SIG-M5 treated with dmso at 0.1 percent for 504 hours (cell line): ENCODE measurements around the gene RASGRF1.
A peak's percentile ranks its signal among the peaks of the same experiment; 100 is the strongest.

ENCODE experiments used
- DNase-seq: peaks from one replicate; lab custom pipeline; 2025; ENCODE audit not compliant: unreplicated experiment; lab: John Stamatoyannopoulos, UW

The RASGRF1 gene

DNA sequence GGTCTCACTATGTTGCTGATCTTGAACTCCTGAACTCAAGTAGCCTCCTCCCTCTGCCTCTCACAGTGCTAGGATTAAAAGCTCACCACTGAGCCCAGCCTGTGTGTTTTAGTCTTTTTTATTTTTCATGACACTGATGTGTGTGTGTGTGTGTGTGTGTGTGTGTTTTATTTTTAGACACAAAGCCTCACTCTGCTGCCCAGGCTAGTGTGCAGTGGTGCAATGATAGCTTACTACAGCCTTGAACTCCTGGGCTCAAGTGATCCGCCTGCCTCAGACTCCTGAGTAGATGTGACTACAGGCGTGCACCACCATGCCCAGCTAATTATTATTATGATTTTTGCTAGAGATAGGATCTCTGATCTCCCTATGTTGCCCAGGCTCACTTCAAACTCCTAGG lies 122.5 kb downstream of the RASGRF1 start:
- no peak for DNase-seq

DNA sequence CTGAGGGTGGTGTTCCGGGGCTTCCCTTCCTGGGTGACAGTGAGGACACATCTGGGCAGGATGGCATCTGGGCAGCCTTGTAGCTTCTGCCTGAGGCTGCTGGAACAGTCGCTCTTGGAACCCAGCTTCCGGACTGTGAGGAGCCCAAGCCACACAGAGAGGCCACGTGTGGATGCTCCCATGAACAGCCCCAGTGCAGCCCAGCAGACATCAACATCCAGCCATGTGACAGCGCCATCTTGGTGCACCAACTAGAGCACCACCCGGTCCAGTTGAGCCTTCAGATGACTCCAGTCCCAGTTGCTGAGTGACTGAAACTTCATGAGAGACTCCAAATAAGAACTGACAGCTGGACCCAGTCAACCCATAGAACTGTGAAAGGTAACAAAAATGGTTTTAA lies 130.3 kb downstream of the RASGRF1 start:
- DNase-seq = no peak

DNA sequence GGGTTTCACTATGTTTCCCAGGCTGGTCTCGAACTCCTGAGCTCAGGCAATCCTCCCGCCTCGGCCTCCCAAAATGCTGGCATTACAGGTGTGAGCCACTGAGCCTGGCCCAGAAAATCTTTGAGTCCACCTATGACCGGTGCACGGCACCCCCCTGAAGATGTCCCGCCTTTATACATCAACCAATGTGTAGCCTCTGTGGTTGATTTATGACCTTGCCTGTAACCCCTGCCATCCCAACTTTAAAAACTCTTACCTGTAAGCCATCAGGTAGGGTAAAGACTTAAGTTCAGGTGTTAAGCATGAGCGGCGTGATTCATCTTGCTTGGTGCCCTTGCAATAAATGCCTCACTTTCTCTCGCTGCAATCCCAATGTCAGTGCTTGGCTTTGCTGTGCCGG lies 131.2 kb downstream of the RASGRF1 start:
- DNase-seq = no peak

DNA sequence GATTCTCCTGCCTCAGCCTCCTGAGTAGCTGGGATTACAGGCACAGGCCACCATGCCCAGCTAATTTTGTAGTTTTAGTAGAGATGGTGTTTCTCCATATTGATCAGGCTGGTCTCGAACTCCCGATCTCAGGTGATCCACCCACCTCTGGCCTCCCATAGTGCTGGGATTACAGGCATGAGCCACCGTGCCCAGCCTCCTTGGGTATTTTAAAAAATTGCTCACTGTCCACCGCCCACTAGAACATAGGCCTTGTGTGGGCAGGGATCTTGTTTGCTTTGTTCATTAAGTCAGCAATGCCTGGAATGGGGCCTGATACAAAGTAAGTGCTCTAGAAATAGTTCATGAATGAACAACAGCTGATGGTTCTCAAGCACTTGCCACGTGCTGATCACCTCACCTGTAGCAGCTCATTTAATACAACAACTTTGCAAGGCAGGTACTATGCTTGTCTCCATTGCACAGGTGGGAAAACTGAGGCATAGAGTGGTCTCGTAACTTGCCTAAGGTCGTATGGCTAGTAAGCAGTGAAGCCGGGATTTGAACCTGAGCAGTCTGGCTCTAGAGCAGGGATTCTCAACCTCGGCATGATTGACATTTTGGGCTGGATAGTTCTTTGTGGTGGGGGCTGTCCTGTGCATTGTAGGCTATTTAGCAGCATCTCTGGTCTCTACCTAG lies 133.0 kb downstream of the RASGRF1 start:
- DNase-seq = no peak

DNA sequence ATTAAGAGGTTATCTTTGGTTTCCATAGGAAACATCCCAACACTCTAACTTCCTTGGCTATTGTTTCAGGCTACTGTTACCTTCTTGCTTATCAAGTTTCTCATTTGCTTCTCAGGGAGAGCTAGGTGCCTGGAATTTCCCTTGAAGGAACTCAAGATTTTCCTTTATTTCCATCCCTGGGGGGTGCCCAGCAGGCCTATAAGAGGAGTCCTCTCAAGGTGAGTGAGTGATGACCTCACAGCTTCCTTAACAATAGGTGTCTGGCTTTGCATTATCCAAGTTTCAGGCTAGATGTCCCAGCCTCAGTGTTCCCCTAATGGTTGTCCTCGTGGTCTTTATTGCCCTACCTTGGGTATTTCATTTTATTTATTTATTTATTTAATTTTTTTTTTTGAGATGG lies 133.6 kb downstream of the RASGRF1 start:
- no peak for DNase-seq

DNA sequence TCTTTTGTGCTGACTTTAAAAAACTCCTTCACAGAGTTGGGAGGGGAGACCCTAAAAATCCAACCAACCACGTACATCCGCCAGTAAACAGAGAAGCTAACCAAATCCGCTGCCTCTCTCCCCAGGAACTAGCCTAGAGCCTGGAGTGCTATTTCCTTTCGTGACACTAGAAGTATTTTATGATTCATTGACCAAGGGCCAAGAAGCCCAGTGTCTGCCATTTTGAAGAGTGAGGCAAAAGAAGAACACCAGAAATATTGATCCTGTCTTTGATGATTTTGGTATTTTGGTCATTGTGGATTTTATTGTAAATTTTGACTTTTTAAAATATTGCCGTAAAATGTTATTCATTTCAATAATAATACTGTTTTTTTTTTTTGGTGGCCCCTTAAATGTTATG lies 135.2 kb downstream of the RASGRF1 start:
- no peak for DNase-seq

DNA sequence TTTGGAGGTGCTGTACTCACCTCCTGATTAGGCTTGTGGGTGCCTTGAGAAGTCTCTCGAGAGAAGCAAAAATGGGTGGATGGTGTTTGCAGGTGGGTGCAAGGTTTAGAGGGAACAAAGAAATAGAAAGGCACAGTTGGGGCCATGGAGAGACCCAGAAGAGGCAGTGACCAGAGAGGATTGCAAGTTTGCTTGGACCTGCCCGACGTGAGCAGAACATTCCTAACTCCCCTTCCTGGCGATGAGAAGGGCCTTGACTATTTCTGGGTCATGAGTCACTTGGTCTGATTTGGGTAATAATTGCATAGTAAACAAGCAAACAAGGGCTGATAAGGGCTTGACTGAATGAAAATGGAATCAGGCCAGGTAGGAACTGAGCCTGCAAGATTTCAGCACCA lies 138.7 kb downstream of the RASGRF1 start:
- DNase-seq = no peak

DNA sequence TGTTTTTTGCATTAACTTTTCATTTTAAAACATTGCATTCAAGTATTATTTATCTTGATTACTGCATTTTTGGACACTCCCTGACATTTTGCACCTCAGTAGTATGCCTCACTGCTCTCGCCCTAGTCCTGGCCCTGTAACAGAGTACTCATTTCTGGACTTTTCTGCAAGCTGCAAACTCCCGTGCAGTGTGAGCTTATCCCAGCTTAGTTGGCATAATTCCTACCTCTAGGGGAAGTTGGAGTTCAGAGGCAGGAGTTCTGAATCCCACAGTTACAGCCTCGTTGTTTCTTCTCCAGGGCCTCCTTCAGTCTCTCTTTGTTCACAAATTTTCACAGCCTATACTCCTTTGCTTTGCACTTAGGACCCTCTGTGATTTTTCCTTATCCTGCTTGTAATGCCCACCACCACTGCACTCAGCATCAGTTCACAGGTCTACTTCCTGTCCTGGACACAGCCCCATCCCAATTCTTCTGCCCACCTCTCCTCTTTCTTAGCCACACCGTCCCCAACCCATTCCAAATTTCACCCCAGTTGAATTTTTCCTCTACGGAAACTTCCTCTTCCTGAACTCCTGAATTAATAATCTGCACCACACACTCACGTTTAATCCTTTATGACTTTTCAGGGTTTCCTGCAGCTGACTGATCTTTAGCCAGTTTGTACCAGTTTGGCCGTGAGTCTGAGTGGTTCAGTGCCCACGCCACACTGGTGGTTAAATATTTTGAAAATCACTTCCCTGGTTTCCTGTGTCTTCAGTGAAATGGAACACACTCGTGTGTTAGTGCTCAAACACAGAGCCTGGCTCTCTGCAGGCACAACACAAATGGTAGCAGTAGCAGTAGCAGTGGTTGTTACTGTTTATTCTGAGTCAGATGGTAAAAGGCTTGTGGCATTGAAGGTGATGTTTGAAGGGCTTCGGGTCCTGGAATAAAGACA lies 139.4 kb downstream of the RASGRF1 start:
- DNase-seq = no peak

DNA sequence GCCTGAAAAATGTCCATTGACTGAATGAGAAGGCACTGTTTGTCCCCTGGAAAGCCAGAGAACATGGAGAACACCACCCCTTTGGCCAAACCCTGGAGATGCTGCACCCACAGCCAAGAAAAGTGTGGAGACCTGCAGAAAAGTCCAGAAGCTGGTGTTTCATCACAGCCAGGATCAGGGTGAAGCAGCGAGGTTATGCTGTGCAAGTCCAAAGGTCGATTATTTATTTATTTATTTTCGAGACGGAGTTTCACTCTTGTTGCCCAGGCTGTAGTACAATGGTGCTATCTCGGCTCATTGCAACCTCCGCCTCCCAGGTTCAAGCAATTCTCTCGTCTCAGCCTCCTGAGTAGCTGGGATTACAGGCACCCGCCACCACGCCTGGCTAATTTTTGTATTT lies 140.2 kb downstream of the RASGRF1 start:
- DNase-seq = no peak

DNA sequence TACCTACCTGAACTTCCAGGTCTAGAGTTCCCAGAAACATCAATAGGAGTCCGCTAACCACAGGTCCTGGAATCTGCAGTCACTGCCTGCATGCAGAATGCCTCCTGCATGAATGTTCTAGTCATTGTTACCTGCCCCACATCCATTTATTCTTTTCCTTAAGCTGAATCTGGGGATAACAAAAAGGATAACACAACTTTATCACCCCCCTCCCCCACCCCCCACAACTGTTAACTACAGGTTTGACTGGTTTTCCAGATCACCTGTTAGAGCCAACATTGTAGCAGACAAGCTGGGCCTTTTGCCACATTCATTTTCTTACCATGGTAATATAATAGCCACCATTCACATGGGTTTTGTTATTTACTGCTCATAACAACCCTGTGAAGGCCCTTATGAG lies 141.1 kb downstream of the RASGRF1 start:
- peak; percentile 10 for DNase-seq

DNA sequence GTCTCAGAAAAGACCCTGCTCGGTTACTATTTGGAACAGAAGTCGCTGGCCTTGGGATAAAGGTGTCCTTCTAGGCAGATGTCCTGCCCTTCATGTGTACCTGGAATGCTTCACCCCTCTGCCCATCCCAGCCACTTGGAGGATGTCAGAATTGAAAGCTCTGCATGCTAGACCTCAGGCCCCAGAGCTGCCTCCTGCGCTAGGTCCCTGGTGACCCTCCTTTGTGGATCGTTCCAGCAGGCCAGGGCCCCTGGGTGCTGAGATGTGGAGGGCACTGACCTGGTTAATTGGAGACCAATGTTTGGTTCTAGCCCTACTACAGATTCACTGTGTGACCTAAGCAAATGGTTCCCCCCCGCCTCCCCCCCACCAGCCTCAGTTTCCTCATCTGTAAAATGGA lies 143.1 kb downstream of the RASGRF1 start:
- DNase-seq = no peak

DNA sequence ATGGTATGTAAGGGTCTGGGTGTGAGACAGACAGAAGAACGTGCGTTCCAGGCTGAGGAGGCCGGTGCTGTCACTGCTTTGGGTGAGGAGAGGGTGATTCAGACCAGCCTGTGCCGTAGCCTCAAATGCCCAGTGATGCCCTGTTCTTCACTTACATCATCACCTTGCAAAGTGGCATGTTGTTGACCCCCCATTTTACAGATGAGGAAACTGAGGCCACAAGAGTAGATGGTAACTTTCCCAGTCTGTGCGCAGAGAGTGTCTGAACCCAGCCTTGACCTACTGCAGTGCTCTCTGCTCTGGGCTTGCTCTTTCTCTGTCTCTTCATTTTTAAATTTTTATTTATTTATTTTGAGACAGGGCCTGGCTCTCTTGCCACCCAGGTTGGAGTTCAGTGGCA lies 144.1 kb downstream of the RASGRF1 start:
- DNase-seq = no peak

DNA sequence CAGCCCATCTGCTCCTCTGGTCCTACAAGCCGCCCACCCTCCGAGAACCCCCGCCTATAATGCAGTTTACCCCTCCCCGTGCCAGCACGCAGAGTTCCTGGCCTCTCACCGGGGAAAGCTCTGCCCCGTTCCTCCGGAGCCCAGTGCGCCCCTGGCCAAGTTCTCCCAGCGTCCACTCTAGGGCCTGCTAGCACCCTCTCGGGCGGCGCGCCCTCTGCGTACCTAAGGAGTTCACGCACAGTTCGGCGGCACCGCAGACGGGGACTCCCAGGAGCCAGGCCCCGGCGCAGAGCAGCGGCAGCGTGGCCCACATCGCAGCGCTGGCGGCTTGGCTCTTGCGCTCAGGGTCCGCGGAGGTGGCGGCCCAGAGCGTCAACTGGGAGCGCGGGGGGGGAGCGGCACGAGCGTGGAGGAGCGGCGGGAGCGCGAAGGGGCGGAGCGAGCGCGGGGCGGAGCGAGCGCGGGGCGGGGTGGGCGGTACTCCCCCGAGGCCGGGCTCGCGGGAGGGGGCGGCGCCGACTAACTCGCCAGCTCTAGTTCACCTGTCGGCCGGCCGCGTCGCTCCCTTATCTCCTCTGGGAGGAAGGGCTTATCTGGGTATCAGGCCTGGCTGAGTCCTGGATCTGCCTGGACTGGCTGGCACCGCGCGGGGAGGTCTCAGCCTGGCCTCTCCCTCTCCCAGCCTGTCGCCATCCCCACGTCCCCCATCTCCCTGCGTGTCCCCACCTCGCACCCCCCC lies 145.7 kb downstream of the RASGRF1 start, which contains the start of gene CTSH:
TSS of gene CTSH (minus strand) at position 378 of the 739 bp plus-strand sequence. CDS start at position 313, 65 bp downstream.
- DNase-seq = peak; percentile 37

DNA sequence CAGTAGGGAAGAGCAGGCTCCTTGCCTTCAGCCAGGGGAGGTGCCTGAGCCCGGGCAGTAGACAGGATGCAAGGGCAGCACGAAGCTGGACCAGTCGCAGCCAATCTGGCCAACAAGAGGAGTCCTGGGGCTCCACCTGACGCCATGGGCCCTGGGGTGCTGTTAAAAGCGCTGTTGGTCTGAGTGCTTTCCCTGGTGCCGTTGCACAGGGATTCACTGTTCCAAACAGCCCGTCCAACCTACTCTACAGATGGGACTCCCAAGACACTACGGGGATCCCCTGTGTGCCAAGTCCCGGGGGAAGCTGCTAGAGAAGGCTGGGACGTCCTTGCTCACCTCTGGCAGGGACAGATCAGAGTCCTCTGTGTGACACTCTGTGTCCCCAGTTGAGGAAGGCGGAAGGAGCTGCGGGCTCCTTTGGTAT lies 146.4 kb downstream of the RASGRF1 start:
- no peak for DNase-seq

DNA sequence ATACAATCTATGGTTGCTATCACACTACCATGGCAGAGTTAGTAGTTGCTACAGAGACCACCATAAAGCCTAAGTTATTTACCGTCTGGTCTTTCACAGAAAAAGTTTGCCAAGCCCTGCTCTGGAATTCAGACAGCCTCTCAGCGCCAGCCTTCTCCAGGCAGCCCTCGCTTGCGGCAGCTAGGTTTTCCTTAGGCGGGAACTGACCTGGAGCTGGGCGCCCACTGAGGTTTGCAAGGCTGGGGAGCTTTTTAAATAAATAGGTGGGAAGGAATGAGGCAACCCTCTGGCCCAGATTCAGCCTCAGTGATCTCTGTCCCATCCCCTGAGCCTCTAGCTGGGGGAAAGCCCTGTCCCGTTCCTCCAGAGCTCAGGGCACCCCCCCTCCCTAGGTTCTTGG lies 146.9 kb downstream of the RASGRF1 start:
- DNase-seq = no peak

DNA sequence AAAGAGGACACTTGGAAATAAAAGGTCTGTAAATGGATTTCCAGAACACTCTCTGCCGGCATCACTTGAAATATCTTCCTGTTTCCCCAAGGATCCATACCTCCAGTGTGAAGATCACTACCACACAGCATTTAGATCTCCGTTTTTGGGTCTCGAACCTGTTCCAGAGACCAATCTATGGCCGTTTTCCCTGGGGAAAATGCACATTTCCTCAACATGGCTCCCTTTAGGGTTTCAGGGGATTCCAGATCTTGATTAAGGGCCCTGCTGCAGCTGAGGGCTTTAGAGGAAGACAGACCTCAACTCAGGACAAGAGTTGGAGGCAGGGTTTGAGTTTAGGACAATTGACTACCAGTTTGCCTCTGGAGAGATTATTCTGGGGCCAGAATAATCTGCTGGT lies 147.8 kb downstream of the RASGRF1 start:
- no peak for DNase-seq

DNA sequence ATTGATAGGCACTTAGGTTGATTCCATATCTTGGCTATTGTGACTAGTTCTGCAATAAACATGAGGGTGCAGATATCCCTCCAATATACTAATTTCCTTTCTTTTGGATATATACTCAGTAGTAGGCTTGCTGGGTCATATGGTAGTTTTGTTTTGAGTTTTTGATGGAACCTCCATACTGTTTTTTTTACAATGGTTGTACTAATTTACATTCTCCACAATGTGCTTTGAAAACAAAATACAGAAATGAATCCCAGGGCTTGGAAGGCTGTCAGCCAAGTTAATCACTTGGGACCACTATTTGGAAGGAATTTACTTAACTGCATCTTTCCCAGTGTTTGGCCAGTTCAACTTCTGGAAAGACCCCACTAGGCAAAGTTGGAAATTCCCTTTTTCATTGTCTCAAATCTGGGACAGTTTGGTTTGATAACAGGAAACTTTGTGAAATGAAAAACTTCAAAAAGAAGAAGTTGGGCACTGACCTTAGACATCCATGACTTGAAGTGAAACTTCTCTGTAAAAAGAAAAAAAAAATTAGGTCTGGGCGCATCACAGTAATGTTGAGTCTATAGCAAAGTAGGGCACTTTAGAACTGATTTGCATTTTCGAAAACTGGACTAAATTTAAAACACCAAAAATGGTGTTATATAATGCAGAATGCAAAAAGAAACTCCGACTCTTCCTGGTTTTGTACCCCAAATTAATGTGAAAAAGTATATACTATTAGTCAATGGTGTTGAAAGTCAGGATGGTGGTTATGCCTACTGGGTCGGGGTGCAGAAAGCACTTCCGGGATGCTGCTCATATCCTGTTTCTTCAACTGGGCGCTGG lies 151.7 kb downstream of the RASGRF1 start:
- peak; percentile 77 for DNase-seq

DNA sequence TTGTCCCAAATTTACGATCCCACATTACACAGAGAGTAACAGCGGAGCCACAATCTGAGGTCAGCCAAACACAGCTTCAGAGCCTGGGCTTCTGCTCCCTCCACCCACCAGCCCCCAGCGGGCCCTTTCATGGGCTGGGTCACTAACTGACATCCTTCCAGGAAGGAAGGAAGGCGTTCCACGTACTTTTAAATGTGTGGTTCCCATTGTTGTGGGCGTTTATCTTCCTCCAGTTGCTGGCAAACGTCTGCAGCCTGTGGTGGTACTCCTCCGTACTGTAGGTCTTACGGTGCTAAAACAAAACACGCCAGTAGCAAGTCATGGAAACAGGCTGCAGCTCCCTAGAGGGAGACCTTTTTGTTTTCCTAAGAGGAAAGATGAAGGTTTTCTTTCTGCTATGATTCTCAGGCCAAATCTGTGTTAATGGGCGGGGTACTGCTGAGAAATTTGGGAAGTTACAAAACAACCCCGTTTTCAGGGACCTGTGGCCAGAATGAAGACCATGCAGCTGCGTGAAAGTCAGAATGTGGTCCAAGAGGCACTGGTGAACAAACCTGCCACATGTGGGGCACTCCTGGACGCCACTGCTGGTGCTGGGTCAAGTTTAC lies 153.3 kb downstream of the RASGRF1 start:
- peak; percentile 22 for DNase-seq

DNA sequence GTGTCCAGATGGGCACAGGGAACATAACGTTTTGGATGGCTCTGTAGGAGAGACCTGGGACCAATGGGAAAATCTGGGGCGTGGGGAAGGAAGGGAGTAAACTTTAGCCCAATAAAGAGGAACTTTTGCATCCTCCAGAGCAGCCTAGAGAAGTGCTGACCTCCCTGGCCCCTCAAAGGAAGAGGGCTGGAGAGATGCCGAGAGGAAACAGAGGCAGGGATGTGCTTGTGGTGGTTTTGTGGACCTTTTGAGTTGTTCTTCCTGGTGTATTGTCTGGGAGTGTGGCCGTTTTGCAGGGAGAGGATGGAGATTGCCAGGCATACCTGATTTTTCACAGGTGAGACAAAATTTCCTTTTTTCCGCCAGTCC lies 155.9 kb downstream of the RASGRF1 start:
- no peak for DNase-seq
